MCF 10A (cell line): ENCODE data around the gene DNLZ. TPM values are rescaled to one million over a fixed set of nuclear protein-coding genes. Genes with fewer than 3 reads are reported as not detected.

Source experiments
- BruUV-seq: library from RNA; stranded (reverse); fragments of 400-500 nt; replicated peaks from 2 replicates; lab custom pipeline; 2021; lab: Mats Ljungman, UMichigan
- CTCF ChIA-PET: fragments of 300-600 bp; sonication (Branson Sonifier 250); formaldehyde crosslinking; extraction: SDS; loops from one replicate; lab custom pipeline; 2021; ENCODE audit warnings: antibody characterized with exemption, inconsistent platforms; lab: Yijun Ruan, JAX
- POLR2A ChIA-PET: fragments of 300-600, 350-650 bp; sonication (Branson Sonifier 250); formaldehyde crosslinking; extraction: SDS; loops from one replicate; lab custom pipeline; 2020; ENCODE audit warnings: antibody characterized with exemption, inconsistent platforms; lab: Yijun Ruan, JAX
- DNase-seq: peaks from one replicate; pipeline ENCODE4 v3.0.0-alpha.2; 2018; ENCODE audit not compliant: unreplicated experiment
- H3K27ac Mint-ChIP-seq: one replicate; pipeline ENCODE4 v1.8.0; 2022; ENCODE audit warnings: mild to moderate bottlenecking, low read depth, mixed read lengths; ENCODE audit not compliant: unreplicated experiment
- H3K27me3 Mint-ChIP-seq: one replicate; pipeline ENCODE4 v1.8.0; 2022; ENCODE audit warnings: mixed read lengths; ENCODE audit not compliant: insufficient read depth, unreplicated experiment
- H3K36me3 Mint-ChIP-seq: one replicate; pipeline ENCODE4 v1.8.0; 2022; ENCODE audit warnings: mild to moderate bottlenecking, moderate library complexity, mixed read lengths; ENCODE audit not compliant: insufficient read depth, unreplicated experiment
- H3K4me1 Mint-ChIP-seq: one replicate; pipeline ENCODE4 v1.8.0; 2022; ENCODE audit warnings: mixed read lengths; ENCODE audit not compliant: insufficient read depth, unreplicated experiment
- H3K4me3 Mint-ChIP-seq: one replicate; pipeline ENCODE4 v1.8.0; 2022; ENCODE audit warnings: mild to moderate bottlenecking, moderate library complexity, mixed read lengths; ENCODE audit not compliant: unreplicated experiment
- H3K9me3 Mint-ChIP-seq: one replicate; pipeline ENCODE4 v1.8.0; 2022; ENCODE audit warnings: mixed read lengths; ENCODE audit not compliant: unreplicated experiment
- intact Hi-C: fragments of 100-400 bp; cut with micrococcal nuclease; formaldehyde crosslinking; loops from 2 replicates; pipeline ENCODE4 v1.14.1; 2022
- total RNA-seq: library from RNA; stranded (reverse); gene quantifications from 2 replicates; pipeline ENCODE4 v1.2.3, GENCODE V29; 2022
- TF ChIP-seq, protein P1 (sequence below): fragments of 200-600 bp; IDR thresholded peaks from one replicate; pipeline ENCODE4 v1.8.0; 2022; ENCODE audit warnings: antibody characterized with exemption, mild to moderate bottlenecking; ENCODE audit not compliant: unreplicated experiment

The DNLZ gene
- total RNA-seq, 1 experiment from 2014 or later = 30.5 TPM

DNA sequence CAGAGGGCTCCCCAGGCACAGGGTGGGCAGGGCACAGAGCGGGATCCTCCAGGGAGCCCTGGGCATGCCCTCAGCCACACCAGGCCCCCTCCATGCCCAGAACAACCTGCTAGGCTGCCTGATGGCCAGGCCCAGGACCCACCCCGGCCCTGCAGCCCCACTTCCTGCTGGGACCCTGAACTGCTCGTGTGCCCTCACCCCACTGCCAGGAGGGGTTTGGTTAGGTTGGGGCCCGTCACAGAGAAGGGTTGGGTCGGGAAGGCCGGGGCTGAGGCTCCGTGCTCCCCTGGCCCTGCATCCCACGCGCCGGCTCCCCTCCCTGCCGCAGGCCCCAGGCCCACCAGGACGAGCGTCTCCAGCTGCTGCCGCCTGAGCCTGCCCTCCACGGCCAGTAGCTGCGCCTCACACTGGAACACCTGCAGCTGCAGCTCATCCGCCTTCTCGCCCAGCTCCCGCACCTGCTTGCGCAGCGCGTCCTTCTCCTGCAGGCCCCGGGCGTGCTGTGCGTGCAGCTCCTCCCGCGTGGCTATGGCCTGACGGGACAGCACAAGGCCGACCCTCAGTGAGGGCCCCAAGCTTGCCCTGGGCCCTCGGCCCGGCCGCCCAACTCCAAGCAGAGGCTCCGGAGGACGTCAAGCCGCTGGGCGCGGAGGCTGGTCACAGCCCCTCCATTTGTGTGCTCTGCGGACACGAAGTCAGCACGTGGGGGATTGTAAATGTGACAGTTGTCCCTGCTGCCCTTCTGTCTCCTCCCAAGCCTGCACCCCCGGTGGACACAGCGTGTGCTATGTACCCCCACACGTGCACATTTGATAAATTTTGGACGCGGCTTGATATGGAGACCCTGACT is 4.0 kb upstream of the DNLZ start:
- Mint-ChIP-seq H3K27me3 (no peaks in the 10 kb centered on the region), H3K4me1 (no peaks in the 10 kb centered on the region), H3K27ac (no peak overlapping the region), H3K9me3 (no peaks in the 10 kb centered on the region), H3K4me3 (no peak overlapping the region), H3K36me3 (peaks cover 4% of the 10 kb centered on the region)
- no peak for DNase-seq
- intact Hi-C loops = no loop called here
- no TSS peak for BruUV-seq
- ChIA-PET CTCF (interaction anchor here (0.7 kb wide), 1 partner anchor 41 kb away, joined by 3 read pairs; no protein-coding TSS in a partner anchor), POLR2A (no interaction called here)
- TF ChIP-seq, protein P1, sequence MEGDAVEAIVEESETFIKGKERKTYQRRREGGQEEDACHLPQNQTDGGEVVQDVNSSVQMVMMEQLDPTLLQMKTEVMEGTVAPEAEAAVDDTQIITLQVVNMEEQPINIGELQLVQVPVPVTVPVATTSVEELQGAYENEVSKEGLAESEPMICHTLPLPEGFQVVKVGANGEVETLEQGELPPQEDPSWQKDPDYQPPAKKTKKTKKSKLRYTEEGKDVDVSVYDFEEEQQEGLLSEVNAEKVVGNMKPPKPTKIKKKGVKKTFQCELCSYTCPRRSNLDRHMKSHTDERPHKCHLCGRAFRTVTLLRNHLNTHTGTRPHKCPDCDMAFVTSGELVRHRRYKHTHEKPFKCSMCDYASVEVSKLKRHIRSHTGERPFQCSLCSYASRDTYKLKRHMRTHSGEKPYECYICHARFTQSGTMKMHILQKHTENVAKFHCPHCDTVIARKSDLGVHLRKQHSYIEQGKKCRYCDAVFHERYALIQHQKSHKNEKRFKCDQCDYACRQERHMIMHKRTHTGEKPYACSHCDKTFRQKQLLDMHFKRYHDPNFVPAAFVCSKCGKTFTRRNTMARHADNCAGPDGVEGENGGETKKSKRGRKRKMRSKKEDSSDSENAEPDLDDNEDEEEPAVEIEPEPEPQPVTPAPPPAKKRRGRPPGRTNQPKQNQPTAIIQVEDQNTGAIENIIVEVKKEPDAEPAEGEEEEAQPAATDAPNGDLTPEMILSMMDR = no peak

DNA sequence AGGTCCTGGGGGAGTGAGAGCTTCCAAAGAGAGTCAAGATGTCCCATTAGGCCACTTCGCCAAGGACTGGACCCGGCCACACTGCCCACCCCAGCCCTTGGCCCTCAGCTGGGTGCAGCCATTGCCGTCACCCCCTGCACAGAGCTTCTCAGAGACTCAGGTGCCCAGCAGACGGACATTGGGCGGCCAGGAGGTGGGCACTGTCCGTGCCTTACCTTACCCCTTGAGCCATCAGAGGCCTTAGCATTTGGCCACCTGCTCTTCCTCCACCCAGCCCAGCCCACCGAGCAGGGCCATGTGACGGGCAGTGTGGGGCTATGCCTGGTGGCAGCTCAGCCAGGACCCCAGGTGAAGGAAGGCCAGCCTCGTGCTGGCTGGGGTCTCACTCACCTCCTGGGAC is 3.3 kb upstream of the DNLZ start:
- Mint-ChIP-seq H3K4me1 (no peaks in the 10 kb centered on the region), H3K9me3 (no peaks in the 10 kb centered on the region), H3K36me3 (peaks cover 5% of the 10 kb centered on the region), H3K4me3 (no peak overlapping the region), H3K27ac (no peak overlapping the region), H3K27me3 (no peaks in the 10 kb centered on the region)
- TF ChIP-seq, protein P1 = no peak
- no TSS peak for BruUV-seq
- CTCF ChIA-PET = interaction anchor here (0.7 kb wide), 1 partner anchor 42 kb away, joined by 3 read pairs; no protein-coding TSS in a partner anchor
- intact Hi-C loops = no loop called here
- POLR2A ChIA-PET = interaction anchor here (0.5 kb wide), 1 partner anchor 77 kb away, joined by 3 read pairs; no protein-coding TSS in a partner anchor
- no peak for DNase-seq

DNA sequence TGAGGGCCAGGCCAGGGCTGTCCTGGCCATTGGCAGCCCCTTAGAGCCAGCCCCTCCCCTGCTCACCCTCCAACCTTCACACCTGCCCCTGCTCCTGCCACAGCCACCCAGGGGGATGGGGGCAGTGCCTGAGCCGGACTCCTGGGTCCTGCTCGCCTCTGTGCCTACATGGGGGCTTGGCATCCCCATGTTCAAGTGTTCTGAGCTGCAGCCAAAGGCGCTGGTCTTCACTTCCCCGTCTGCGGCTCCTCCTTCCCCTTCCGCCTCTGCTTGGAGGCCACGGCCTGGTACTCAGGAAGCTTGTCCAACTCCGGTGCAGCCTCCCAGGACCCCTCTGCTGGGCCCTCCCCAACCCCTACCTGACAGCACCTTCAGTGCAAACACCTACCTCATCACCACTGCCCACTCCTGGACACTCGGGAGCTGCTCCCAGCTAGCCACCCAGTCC is 2.3 kb upstream of the DNLZ start:
- no peak overlapping the region for H3K27ac Mint-ChIP-seq
- no TSS peak for BruUV-seq
- TF ChIP-seq, protein P1 = no peak
- no peak overlapping the region for H3K4me3 Mint-ChIP-seq
- ChIA-PET CTCF (interaction anchor here (0.6 kb wide), 1 partner anchor 1186 kb away, joined by 3 read pairs; the partner anchor contains the start of gene MRPL41), POLR2A (interaction anchor here (0.7 kb wide), 1 partner anchor 8 kb away, joined by 3 read pairs; no protein-coding TSS in a partner anchor)
- H3K36me3 Mint-ChIP-seq = peaks cover 5% of the 10 kb centered on the region
- no peak for DNase-seq
- H3K27me3 Mint-ChIP-seq = no peaks in the 10 kb centered on the region
- intact Hi-C loops = no loop called here
- H3K9me3 Mint-ChIP-seq = no peaks in the 10 kb centered on the region
- H3K4me1 Mint-ChIP-seq = no peaks in the 10 kb centered on the region

DNA sequence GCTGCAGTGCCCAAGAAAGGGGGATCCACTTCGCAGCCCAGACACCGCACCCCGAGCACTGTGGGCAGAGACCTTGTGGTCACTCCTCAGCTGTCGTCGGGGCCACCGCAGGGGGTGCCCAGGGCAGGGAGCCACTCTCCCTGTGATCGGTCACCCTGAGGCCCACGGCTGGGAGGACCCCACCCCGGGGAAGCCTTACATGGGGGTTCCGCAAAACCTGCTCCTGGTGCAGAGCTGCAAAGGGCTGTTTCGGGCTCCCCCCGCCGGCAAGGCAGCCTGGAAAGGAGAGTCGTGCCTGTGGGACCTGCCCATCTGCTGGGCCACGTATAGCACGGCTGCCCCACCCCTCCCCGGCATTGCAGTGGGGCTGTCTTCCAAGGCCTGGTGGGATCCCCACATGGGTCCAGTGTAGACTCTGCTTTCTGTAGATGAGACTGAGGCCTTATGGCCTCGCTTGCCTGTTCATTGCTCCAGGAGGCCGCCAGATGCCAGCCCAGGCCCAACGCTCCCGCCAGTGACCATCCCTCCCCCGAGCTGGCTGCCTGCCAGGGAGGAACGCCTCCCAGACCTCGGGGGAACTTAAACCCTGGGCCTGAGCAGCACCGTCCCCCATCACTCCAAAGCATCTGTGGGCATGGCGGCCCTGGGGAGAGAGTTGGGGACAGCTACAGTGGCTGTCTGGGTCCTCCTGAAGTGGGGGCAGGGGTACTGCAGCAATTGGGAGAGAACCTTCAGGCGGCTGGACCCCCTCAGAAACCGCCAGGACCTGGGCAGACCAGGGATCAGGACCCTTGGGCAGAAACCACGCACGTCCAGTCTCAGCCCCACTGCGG is 1.6 kb upstream of the DNLZ start:
- no peaks in the 10 kb centered on the region for H3K27me3 Mint-ChIP-seq
- no peak overlapping the region for H3K4me3 Mint-ChIP-seq
- no peak overlapping the region for H3K27ac Mint-ChIP-seq
- ChIA-PET CTCF (interaction anchor here (0.6 to 2.3 kb wide), 4 partner anchors 34 to 1187 kb away, joined by 3 to 6 read pairs (median 3); partner anchors contain the start of gene MRPL41), POLR2A (no interaction called here)
- DNase-seq = no peak
- TF ChIP-seq, protein P1 = no peak
- BruUV-seq = no TSS peak
- H3K9me3 Mint-ChIP-seq = no peaks in the 10 kb centered on the region
- no peaks in the 10 kb centered on the region for H3K4me1 Mint-ChIP-seq
- H3K36me3 Mint-ChIP-seq = peaks cover 5% of the 10 kb centered on the region
- intact Hi-C loops = no loop called here
